ENCODE data around the gene HEPN1. TPM values are rescaled to one million over a fixed set of nuclear protein-coding genes. Genes with fewer than 3 reads are reported as not detected.

HEPN1 gene
- total RNA-seq, 1 donor from 2014 or later, result not detected

Other genes starting within 250 kb of the HEPN1 start
- 34.4 TPM for gene SIAE, start 245.5 kb upstream of the HEPN1 start, total RNA-seq
- 0.86 TPM for gene SPA17, start 245.3 kb upstream of the HEPN1 start, total RNA-seq
- gene NRGN, start 179.3 kb upstream of the HEPN1 start, total RNA-seq, result 1.4 TPM
- 1.3 TPM for gene VSIG2, start 167.0 kb upstream of the HEPN1 start, total RNA-seq
- gene ESAM, start 157.0 kb upstream of the HEPN1 start, total RNA-seq, result 10.5 TPM
- 4.9 TPM for gene MSANTD2, start 118.8 kb upstream of the HEPN1 start, total RNA-seq
- 1.5 TPM for gene ROBO3, start 53.8 kb upstream of the HEPN1 start, total RNA-seq
- 6.3 TPM for gene ROBO4, start 21.4 kb upstream of the HEPN1 start, total RNA-seq
- 27.2 TPM for gene HEPACAM, start 16.8 kb downstream of the HEPN1 start, total RNA-seq
- 0.48 TPM for gene CCDC15, start 35.0 kb downstream of the HEPN1 start, total RNA-seq
- 3.1 TPM for gene SLC37A2, start 144.1 kb downstream of the HEPN1 start, total RNA-seq
- 9.3 TPM for gene TMEM218, start 192.4 kb downstream of the HEPN1 start, total RNA-seq
- 0.63 TPM for gene PKNOX2, start 245.5 kb downstream of the HEPN1 start, total RNA-seq

Measured in left lobe of liver (tissue), 1 donor.